ENCODE data around the gene XRCC1.
A peak's percentile ranks its signal among the peaks of the same experiment; 100 is the strongest.
"Not testable (repeated sequence)": the region's sequence is repeated elsewhere in the genome, so short reads cannot be mapped to it uniquely, and the experiment has no call there.

Gene XRCC1

DNA sequence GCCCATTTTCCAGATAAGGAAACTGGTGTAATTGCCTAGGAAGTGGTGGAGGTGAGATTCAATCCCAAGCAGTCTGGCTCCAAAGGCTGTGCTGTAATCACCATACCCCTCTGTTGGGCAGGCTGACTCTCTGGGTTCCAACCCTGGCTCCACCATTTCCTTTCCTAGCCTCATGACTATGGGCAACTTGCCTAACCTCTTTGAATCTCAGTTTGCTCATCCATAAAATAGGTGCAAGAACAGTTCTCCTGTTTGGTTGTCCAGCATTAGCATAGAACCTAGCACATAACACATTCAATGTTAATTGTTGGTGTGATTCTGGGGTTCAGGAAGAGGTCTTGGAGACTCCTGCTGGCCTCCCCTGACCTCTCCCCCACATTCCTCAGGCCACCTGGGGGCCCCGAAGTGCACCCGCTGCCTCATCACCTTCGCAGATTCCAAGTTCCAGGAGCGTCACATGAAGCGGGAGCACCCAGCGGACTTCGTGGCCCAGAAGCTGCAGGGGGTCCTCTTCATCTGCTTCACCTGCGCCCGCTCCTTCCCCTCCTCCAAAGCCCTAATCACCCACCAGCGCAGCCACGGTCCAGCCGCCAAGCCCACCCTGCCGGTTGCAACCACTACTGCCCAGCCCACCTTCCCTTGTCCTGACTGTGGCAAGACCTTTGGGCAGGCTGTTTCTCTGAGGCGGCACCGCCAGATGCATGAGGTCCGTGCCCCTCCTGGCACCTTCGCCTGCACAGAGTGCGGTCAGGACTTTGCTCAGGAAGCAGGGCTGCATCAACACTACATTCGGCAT, 23.3 kb upstream of the XRCC1 start:
- no peak for DNase-seq

- DNase-seq, result no peak
Observed at GRCh38 chr19:43597876-43598275, 22.5 kb upstream of the XRCC1 start.

DNA sequence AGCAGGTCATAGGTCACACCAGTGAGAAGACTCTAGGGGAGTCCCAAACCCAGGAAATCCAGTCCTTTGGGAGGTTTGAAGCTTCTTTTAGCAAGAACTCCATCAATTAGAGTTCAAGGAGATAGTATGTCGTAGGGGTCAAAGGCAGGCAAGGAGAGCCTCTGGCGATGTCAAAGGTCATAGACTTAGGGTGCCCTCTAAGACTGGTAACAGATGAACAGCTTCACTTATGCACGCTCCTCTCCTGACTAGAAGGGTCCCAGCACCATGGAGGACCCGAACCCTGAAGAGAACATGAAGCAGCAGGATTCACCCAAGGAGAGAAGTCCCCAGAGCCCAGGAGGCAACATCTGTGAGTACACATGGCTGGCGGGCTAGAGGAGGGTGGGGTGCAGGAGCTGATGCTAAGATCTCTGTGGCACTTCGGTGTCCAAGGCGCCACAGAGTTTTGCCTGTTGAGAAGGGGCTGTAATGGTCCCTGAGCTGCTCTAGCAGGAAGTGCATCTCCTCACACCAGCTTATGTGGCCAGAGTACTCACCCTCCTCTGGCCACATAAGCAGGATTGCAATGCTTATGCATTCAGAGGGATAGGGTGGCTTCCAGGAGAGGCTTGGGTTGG, 21.6 kb upstream of the XRCC1 start:
- no peak for DNase-seq

DNA sequence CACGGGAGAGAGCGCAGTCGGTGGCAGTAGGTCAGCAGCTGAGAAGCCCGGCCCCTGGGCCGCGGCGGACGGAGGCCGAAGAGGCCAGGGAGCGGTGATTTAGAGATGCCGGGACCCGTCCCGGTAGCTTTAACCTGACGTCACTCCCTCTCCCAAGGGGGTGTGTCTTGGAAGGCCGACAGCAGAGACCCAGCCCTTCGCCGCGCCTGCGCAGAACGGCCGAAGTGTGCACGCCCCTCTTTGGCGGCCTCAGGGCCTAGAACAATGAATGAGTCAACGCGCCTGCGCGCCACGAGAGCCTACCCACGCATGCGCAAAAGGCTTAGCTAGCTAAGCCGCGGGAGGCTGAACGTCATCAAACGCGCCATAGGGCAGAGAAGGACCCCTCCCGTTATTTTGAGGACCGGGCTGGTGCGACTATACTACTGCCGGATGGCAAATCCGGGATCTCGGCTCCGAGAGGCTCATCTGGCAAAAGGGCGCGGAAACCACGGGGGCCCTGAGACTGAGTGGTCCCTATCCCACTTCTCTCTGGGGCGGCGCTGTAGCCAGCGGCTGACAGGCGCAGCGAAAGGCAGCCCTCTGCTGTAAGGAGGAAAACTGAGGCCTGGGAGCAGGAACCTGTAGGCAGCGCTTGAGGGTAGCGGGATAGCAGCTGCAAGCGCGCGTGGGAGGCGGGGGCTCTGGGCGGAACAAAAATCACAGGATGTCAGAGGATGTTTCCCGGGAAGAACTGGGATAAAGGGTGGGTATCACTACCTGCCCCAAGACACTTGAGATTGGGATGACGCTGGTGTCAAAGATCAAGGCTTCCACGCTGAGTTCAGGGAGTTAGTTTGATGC, 20.9 kb upstream of the XRCC1 start, which contains the start of the genes IRGQ and ZNF576:
Gene IRGQ (minus strand): TSS at position 136 of the 843 bp plus-strand sequence. CDS start 796 bp downstream, outside the sequence.
Gene ZNF576 (plus strand): TSS at position 597 of the 843 bp plus-strand sequence. CDS start 514 bp downstream, outside the sequence.
- peak; percentile 99 for DNase-seq

DNA sequence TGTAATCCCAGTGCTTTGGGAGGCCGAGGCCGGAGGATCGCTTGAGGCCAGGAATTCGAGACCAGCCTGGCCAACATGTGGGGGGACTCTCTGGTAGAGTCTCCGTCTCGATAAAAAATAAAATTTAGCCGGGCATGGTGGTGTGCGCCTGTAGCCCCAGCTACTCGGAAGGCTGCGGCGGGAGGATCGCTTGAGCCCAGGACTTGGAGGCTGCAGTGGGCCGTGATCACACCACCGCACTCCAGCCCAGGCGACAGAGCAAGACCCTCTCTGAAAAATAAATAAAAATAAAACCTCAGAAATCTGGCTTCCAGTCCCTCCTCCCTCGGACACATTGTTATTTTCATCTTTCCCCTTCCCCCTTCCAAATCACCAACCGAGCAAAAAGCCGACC, 20.3 kb upstream of the XRCC1 start:
- no peak for DNase-seq

DNA sequence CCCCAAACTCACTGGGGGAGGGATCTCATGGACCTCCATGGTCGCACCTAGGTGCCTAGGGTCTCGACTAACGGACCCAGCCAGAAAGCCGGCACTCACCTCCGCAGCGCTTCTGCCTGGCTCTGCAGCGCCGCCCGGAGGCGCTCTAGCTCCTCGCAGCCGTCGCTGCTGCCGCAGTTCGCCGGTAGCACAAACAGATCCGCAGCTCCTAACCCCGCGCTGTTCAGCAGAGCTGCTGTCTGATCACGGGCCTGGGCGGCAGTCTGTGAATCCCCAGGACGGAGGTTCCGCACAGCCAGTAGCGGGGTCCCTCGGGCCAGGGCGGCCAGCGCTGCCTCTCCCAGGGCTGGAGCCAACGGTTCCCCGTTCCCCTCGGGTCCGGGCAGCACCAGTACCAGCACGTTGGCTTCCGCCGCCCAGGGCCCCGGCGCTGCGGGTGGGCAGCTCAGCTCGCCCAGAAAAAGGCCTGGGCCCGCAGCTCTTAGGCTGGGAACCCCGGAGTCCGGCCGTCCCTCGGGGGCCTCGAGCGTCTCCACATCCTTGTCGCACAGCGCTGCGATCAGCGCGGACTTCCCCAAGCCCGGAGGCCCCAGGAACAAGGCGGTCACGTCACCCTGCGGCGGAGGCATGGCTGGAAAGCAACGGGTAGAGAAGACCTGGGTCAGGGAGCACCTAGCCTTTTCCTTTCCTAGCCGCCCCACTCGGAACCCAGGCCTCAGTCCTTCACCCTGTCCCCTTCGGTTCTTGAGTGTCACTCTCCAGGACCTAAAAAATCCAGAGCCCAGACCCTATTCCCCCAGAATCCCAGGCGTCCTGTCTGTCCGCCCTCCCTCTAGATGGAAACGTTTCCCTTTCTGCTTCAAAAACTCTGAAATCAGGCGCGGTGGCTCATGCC, 19.6 kb upstream of the XRCC1 start:
- DNase-seq, result peak; percentile 44

DNA sequence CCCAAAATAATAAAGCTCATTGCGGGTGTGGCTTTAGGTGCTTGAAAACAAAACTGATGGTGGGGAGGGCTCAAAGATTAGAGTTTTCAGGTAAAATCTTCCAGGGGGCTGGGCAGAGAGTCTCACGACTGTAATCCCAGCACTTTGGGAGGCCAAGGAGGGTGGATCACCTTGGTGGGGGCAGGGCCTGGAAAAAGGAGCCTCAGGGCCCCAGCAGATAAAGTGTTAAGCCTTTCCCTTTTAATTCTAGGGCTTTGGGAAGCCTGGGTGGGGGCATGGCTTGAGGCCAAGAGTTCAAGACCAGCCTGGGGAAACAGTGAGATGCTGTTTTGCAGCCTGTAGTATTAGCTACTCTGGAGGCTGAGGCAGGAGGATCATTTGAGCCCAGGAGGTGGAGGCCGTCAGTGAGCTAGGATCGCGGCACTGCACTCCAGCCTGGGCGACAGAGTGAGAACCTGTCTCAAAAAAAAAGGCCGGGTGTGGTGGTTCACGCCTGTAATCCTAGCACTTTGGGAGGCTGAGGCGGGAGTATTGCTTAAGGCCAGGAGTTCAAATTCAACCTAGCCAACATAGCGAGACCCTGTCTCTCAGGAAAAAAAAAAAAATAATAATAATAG, 18.9 kb upstream of the XRCC1 start:
- no peak for DNase-seq

DNA sequence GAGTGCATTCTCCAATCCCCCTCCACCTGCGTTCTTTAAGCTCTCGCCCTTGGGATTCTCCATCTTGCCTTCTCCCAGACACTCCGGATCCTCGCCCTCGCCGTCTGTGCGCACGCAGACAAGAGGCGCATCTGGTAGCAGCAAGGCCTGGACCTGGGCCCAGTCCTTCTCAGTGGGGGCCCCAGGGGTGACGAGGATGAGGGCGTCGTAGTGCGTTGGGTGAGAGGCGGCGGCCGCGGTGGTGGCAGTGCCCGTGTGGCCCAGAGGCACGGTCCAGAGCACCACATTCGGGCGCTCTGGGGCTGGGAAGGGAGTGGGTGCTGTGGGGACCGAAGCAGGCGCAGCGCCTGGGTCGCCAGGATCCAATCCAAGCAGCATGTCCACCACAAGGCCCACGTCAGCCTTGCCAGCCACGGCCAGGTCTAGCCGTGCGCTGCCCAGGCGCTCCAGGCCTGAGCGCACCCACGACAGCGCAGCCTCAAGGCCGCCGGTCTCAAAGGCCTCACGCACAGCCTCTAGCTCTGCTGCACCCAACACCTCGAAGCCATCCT, 17.5 kb upstream of the XRCC1 start:
- DNase-seq, result no peak

- no peak for DNase-seq
Observed at GRCh38 chr19:43591904-43592772, 16.8 kb upstream of the XRCC1 start.

- DNase-seq, result no peak
Observed at GRCh38 chr19:43589678-43590077, 14.4 kb upstream of the XRCC1 start.

GRCh38 chr19:43589277-43589676, 13.9 kb upstream of the XRCC1 start:
- DNase-seq, result no peak

DNA sequence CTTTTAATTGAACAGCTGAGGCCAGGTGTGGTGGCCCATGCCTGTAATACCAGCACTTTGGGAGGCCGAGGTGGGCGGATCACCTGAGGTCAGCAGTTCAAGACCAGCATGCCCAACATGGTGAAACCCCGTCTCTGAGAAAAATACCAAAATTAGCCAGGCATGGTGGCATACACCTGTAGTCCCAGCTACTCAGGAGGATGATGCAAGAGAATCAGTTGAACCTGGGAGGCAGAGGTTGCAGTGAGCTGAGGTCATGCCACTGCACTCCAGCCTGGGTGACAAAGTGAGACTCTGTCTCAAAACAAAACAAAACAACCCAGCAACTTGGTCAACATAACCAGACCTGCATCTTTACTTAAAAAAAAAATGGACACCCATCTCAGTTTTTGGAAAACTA, 11.7 kb upstream of the XRCC1 start:
- DNase-seq, result not testable (repeated sequence)

DNA sequence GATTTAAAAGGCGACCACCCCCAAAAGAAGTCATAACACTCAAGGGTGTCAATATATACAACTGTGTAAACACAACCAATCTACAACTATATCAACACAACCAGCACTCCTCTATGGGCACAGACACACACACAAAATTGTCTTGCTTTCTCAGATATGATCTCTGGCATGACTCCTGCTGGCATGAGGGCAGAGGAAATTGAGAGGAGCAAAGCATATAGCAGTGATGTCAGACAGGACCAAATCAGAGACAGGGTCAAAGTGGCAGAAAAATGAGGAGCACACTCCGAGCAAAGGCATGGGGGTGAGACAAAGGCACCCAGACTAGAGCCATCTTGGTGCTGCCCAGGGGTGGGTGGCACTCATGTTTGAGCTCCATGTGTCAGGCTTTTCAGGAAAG, 11.0 kb upstream of the XRCC1 start:
- DNase-seq, result no peak

DNA sequence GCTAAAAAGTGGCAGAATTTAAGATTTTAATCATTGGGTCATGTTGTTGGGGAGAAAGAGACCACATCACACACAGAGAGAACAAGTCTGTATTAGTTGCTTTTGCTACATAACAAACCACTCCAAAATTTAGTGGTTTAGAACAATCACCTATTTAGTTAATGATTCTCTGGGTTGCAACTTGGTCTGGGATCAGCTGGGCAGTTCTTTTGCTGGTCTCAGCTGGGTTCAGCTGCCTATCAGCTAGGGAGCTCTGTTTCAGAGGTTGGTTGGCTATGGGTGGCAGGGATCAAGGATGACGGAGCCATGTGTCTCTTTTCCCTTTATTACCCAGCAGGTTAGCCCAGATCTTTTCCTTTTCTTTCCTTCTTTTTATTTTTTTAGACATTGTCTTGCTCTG, 9.2 kb upstream of the XRCC1 start:
- DNase-seq, result no peak

- no peak for DNase-seq
Observed at GRCh38 chr19:43582495-43582894, 7.2 kb upstream of the XRCC1 start.

GRCh38 chr19:43581467-43581866, 6.1 kb upstream of the XRCC1 start:
- no peak for DNase-seq

GRCh38 chr19:43578787-43579186, 3.5 kb upstream of the XRCC1 start:
- DNase-seq, result no peak

DNA sequence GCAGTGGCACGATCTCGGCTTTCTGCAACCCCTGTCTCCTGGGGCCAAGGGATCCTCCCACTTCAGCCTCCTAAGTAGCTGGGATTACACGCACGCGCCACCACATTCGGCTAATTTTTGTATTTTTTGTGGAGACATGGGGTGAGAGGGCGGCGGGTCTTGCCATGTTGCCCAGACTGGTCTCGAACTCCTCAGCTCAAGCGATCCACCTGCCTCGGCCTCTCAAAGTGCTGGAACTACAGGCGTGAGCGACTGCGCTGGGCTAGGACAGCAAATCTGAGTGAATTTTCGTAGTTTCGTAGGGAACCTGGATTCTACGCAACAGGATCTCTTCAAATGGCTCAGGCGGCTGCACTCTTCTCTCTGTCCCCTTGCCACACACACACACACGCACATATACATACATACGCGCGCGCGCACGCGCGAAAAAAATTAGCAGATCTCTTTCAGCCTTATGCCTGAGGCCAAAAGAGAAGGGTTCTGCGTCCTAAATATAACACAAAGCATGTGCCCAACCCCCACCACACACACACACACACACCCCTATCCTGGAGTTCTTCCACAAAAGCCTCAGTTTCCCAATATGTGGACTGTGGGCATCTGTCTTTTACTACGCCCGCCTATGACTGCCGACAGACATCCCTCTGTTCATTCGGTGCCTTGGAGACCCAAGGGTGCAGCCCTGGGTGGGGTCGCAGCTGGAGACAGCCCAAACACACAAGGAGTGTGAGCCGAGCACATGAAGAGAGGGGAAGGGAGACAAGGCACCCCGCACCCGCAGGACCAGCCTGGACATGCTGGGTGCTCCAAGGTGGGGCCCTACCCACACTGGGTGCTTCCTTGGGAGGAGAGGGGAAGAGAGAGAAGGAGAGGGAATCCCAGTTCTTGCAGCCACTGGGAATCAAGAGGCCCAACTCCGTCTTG, 890 bp upstream of the XRCC1 start:
- DNase-seq, result no peak

DNA sequence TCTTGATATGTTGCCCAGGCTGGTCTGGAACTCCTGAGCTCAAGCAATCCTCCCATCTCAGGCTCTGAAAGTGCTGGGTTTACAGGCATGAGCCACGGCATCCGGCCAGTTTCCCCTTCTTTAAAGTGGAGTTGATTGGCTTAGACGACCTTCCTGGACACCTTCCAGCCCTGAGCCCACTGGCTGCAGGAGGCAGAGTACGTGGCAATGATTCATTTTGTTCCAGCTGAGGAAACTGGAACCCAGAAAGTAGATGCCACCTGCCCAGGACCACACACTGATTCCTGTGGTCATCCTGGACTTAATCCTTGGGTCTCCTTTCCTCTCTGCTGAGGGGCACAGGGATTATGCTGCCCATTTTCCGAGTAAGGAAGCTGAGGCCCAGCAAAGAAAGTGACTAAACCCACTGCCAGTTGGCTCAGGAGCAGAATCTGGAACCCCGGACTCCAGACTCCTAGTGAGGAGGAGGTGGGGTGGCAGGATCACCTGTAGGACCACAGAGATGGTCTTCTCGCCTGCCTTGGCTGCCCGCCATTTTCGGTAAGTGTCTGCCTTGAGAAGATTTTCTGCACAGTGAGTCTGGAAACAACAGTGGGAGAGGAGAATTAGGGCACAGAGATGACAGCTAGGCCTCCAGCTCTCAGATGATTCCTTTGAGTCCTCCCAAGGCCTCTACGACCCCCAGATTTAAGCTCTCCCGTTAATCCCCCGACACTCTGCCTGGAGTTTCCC, 737 bp downstream of the XRCC1 start:
- peak; percentile 20 for DNase-seq

Data from NCI-H1105 treated with DMSO at 0.1 percent for 48 hours (cell line).